Germinal center (tissue), 1 donor: Measurements from ENCODE around the gene PTPRD.

Source experiments
- DNase-seq: peaks from one replicate; pipeline ENCODE4 v3.0.0; 2012; ENCODE audit warnings: mixed read lengths, low spot score

Gene PTPRD

DNA sequence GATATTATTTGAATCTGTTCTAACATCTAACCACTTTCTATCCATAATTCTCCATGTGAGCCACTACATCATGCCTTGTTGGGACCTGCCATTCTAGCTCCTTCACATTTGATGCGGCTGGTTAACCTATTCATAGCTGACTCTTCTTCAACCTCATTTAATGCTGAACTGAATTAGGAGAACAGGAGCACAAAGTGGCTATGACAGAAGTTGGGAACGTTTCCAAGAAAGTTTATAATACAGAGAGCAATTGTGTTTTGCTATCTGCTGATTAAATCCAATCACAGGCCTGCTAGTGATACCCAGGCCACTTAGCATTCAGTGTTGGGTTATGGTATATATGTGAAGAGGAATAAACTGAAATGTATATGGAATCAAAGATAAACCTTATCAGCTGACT lies 440.3 kb downstream of the PTPRD start:
- no peak for DNase-seq

- DNase-seq = no peak
Observed at GRCh38 chr9:10168241-10168640, 444.6 kb downstream of the PTPRD start.

- DNase-seq = no peak
Observed at GRCh38 chr9:10148796-10149195, 464.0 kb downstream of the PTPRD start.

- no peak for DNase-seq
Observed at GRCh38 chr9:10146517-10147331, 466.1 kb downstream of the PTPRD start.

DNA sequence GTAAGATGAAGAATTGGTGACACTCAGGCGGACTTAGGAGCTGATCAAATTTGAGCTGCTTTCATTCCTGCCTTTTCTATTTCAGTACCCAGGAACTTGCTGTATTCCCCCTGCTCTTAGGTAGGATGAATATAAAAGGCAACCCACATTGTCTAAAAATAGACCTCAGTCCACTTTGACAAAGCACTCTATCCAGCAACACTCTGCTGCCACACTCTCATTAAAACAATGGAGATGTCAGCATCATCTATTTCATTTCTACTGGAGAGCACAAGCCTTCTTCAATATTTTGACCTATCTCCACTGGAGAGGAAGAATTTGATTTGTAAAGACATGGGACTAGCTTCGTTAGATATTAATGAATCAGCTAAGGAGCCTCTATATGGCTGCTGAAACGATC lies 468.4 kb downstream of the PTPRD start:
- no peak for DNase-seq

GRCh38 chr9:10135553-10135952 lies 477.2 kb downstream of the PTPRD start:
- DNase-seq = no peak

DNA sequence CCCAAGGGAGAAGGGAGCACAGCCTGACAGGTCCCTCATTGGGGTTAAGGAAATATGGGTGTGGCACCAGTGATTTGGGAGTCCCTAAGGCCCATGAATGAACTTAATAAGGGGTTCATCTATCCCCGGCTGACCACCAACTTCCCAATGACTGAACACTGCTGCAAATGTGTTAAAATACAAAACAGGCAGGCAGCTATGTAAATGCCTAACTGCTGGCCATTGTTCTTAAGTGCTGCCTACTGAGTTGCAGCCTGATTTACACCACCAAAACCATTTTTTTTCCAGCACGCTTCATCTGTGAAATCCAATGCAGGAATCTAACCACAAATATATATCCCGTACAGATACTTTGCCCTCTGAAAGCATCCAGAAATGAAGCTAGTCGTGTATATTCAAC lies 478.5 kb downstream of the PTPRD start:
- DNase-seq = no peak

- DNase-seq = no peak
Observed at GRCh38 chr9:10130061-10130675, 482.6 kb downstream of the PTPRD start.

DNA sequence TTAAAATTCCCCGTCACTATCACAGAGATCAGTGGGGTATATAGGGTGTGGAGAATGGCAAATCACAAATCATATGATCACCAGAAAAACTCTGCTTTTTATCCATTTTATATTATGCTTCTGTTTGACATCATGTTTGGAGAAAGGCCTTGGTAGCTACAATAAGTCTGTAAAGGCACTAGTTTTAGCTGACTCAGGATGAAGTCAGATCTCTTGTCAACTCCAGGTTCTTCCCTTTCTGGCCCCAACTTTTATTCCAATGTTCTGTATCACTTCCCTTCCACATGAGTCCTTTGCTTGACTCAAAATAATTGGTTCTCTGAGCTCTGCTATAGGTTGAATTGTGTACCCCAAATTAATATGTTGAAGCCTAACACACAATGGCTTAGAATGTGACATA lies 484.9 kb downstream of the PTPRD start:
- no peak for DNase-seq

DNA sequence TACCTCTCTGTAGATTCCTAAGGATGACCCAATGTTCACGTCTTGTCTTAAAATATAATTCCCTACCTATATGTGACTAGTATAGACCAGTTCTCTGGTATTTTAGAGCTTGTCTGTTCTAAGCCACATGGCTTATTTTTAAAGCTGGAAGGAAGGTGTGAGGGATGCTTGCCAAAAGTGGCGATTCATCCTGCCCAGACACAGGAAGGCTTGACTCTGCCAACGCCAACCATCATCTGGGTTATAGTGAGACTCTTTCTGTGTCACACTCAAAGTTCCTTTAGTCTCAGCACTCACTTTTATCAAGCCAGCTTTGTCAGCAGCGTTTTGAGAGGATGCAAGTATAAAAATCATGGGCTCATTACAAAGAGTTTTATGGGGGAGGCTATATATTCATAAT lies 500.0 kb downstream of the PTPRD start:
- no peak for DNase-seq

DNA sequence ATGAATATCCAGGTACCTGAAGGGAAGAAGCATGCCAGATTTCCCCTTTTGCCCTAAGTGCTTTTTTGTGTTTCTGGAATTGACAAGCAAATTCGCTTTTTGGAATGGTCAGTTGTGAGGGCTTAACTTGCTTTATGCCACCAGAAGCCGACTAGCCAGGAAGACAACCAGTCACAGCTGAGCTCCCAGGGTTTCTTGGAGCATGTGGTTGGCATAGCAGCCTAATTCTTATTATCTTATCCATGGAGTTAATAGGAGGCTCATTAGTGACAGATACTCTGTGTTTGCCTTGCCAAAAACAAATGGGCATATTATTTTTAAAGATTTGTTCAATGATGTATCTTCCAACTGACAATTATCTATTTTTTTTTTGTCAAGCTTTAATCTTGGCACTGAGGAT lies 500.7 kb downstream of the PTPRD start:
- no peak for DNase-seq

DNA sequence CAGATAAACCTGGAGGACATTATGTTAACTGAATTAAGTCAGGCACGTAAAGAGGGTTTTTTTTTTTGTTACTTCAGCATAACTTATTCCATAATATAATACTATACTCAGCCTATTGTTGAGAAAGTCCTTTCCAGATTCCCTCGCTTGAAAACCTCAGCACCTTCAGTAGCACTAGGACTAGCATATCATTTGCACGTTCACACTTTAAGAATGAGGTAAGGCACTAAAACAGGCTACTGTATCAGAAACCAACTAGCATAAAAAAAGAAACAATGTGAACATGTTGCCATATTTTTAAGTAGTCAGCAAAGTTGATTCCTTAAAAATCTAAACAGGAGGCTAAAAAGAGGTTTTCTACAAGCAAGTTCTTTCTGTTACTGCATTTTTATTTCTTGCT lies 504.0 kb downstream of the PTPRD start:
- DNase-seq = no peak

DNA sequence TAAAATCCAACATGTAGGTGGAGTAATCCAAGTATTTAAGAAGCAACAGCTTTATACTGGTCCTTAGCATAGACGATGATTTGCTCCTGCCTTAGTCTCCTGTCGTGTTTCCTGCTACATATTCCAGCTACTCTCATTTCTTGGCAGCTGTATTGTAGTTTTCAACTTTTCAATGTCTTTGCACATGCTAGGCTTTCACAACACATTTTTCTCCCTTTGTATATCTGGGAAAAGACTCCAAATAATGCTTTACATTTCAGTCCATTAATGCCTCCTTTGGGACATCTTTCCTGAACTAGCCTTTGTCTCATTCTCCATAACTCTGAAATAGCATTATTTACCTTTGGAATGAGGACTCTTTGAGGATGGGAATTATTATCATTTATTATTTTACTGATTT lies 508.0 kb downstream of the PTPRD start:
- DNase-seq = no peak

GRCh38 chr9:10095208-10095607 lies 517.6 kb downstream of the PTPRD start:
- DNase-seq = no peak

GRCh38 chr9:10094563-10094962 lies 518.2 kb downstream of the PTPRD start:
- DNase-seq = no peak

GRCh38 chr9:10080012-10080411 lies 532.8 kb downstream of the PTPRD start:
- no peak for DNase-seq

GRCh38 chr9:10079284-10079964 lies 533.4 kb downstream of the PTPRD start:
- no peak for DNase-seq

DNA sequence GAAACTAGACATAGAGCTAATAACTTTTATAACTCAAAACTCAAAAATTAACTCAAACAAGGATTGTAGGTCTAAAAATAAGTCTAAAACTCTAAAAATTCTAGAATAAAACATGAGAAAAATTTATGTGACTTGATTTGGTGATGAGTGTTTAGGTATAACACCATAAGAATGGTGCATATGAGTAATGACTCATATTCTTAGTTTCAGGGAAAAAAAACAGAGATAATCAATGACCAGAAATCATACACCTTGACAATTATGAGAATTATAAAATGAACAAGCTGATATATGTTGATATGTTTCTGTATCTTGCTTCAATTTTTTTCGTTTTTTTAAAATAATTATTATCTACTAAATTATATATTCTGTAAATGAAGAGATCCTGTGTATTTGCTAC lies 541.2 kb downstream of the PTPRD start:
- no peak for DNase-seq

- no peak for DNase-seq
Observed at GRCh38 chr9:10062629-10063395, 550.0 kb downstream of the PTPRD start.

DNA sequence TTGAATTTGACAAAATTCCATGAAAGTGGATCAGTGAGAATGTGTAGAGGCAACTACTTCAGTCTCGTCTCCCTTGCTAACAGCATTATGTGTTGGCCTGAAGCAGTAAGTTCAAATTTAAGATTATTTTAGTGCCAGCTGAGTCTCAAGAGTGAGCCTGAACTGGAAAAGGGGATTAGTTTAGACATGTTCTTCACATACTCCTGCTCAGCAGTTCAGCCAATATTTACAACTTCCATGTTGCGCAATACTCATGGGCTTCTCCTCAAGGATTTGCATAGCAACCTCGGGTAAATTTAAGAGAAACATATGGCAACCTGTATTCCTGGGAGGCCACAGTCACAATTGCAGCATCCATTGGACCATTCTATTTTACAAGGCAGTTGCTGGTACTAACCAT lies 553.8 kb downstream of the PTPRD start:
- DNase-seq = no peak

DNA sequence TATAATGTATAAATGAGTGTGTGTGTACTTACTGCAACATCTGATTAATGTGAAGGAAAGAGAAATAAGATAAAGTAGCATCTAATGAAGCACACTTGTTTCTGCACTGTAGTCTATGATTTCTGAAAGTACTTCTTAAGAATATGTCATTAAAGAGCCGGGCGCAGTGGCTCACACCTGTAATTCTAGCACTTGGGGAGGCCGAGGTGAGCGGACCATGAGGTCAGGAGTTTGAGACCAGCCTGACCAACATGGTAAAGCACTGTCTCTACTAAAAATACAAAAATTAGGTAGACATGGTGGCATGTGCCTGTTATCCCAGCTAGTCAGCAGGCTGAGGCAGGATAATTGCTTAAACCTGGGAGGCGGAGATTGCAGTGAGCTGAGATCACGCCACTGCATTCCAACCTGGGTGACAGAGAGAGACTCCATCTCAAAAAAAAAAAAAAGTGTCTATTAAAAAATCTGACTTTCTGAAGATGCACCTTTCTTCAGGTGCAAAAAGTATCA lies 556.9 kb downstream of the PTPRD start:
- DNase-seq = no peak

DNA sequence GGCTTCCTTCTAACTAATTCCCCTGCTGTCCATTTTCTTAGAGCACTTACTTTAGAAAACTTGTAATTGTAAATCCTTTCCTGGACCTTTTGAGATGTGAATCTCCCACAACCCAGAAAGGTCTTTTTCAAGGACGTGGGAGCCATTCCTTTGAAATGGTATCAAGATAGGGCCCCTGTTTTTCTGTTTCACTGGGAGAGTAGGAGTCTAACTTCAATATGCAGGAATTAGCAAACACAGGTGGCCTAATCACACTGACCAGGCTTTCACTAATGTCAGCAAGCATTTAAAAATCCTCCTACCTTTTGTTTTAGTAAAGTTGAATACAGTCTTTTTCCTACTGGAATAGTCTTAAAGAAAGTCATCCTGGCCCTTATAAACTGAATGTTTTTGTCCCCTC lies 558.3 kb downstream of the PTPRD start:
- DNase-seq = no peak
